Caki2 (cell line): ENCODE measurements around the gene LGALS3BP. TPM values are rescaled to one million over a fixed set of nuclear protein-coding genes. Genes with fewer than 3 reads are reported as not detected.
A peak's percentile ranks its signal among the peaks of the same experiment; 100 is the strongest.

Source experiments
- DNase-seq: peaks from one replicate; pipeline ENCODE4 v3.0.0-alpha.2; 2015; ENCODE audit warnings: low read depth
- in situ Hi-C: cut with HindIII; loops from 2 replicates; pipeline ENCODE4 v1.10.0; 2016; ENCODE audit warnings: low sequenced_read_pairs, low pct_unique_long_range_greater_than_20kb, mixed read lengths
- total RNA-seq: library from RNA; depleted of rRNA; stranded (reverse); fragments of >200 nt; shearing (Covaris generic); gene quantifications from 2 replicates; pipeline ENCODE4 v1.2.3, GENCODE V29; 2014; ENCODE audit warnings: low replicate concordance

The LGALS3BP gene
- total RNA-seq, 1 experiment from 2014 or later = 478 TPM

- in situ Hi-C loops = no loop called here
- no peak for DNase-seq
These were observed 38.0 kb upstream of the LGALS3BP start for GRCh38 chr17:79017546-79018369.

- in situ Hi-C loops = no loop called here
- DNase-seq = no peak
These were observed 34.5 kb upstream of the LGALS3BP start for GRCh38 chr17:79014158-79014758.

GRCh38 chr17:79012563-79013134 lies 32.9 kb upstream of the LGALS3BP start:
- DNase-seq = no peak
- in situ Hi-C loops = no loop called here

GRCh38 chr17:79011451-79012147 lies 31.9 kb upstream of the LGALS3BP start:
- in situ Hi-C loops = no loop called here
- no peak for DNase-seq

GRCh38 chr17:79010304-79010646 lies 30.6 kb upstream of the LGALS3BP start:
- in situ Hi-C loops = no loop called here
- DNase-seq = no peak

- peak; percentile 81 for DNase-seq
- in situ Hi-C loops = no loop called here
These were observed 29.9 kb upstream of the LGALS3BP start, which contains the start of gene CANT1 for GRCh38 chr17:79009397-79010303. Gene CANT1 (minus strand): TSS chr17:79009764. CDS start chr17:78997622, 12,142 bp downstream.

- no peak for DNase-seq
- in situ Hi-C loops = no loop called here
These were observed 29.1 kb upstream of the LGALS3BP start for GRCh38 chr17:79008666-79009387.

- in situ Hi-C loops = no loop called here
These were observed 28.0 kb upstream of the LGALS3BP start for GRCh38 chr17:79007504-79008381.

GRCh38 chr17:79006794-79007503 lies 27.2 kb upstream of the LGALS3BP start:
- DNase-seq = no peak
- in situ Hi-C loops = no loop called here

More at GRCh38 chr17:79007504-79008381, 28.0 kb upstream of the LGALS3BP start:
- no peak for DNase-seq

GRCh38 chr17:79006046-79006445 lies 26.3 kb upstream of the LGALS3BP start:
- in situ Hi-C loops = no loop called here
- no peak for DNase-seq

GRCh38 chr17:79005063-79005861 lies 25.5 kb upstream of the LGALS3BP start:
- in situ Hi-C loops = no loop called here
- DNase-seq = no peak

GRCh38 chr17:79003661-79004411 lies 24.1 kb upstream of the LGALS3BP start:
- no peak for DNase-seq
- in situ Hi-C loops = no loop called here

GRCh38 chr17:79002796-79003593 lies 23.3 kb upstream of the LGALS3BP start:
- no peak for DNase-seq
- in situ Hi-C loops = no loop called here

GRCh38 chr17:79002291-79002690 lies 22.6 kb upstream of the LGALS3BP start:
- in situ Hi-C loops = no loop called here
- no peak for DNase-seq
